Activated CD8-positive, alpha-beta memory T cell treated with anti-CD3 and anti-CD28 coated beads, Interleukin-2, amount 50 U/mL, for 1 hour (primary cell): ENCODE data around the gene UGT1A6.

ENCODE experiments used
- DNase-seq: peaks from one replicate; pipeline ENCODE4 v3.0.0-alpha.2; 2020; ENCODE audit errors: extremely low read depth

UGT1A6 gene

DNA sequence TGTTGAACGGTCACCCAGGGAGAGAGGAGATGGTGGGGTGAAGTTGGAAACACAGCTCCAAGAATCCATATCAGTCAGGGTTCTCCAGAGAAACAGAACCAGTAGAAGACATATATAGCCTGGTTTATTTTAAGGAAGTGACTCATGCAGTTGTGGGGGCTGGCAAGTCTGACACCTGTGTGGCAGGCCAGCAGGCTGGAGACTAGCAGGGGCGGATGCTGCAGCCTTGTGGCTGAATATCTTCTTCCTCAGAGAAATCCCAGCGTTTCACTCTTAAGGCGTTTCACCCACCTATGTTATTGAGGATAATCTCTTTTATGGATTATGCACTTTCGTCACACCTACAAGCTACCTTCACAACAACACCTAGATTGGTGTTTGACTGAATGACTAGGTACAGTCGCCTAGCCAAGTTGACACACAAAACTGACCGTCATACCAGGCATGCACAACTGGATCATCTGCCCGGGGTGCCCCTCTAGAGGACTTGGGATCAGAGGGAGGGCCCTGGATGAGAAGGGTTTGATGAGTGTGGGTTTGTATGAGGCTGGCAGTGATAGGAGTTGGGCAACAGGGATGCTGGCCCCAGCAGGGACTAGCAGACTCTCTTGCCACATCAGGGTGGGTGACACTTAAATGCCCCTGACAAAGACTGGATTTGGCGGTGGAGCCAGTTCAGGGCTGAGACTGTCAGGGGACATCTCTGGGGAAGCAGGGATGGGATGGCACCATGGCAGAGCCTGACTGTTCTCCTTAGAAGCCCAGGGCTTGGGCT is 108.9 kb downstream of the UGT1A6 start:
- DNase-seq: no peak

DNA sequence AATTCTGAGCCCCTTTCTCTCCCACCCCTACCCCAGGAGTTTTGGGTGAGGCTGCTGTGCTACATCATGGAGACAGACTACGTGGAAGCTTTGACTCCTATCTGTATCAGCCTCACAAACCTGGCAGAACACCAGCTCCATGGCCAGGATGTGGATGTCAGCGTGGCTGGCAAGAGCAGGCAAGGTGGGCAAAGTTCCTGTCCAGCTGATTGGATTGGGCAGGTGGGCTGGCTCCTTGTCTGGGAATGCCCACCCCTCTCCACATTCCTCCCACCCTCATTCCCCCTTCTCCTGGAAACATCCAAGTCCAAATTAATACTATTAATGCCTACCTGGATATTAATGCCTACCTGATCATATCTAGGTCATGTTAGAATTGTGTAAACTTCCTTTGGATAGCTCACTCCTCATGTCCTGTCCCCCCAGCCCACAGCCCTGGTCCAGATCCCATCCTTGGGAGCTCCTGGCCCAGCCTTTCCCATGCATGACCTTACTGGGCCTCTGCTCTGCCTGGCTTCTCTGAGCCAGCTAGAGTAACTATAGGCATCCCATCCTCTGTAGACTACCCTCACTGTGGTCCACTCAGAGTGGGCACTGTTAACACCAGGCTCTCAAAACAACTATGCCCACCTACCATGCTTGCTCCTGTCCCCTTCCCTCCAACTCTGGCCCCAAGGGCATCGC is 109.6 kb downstream of the UGT1A6 start:
- DNase-seq: no peak

DNA sequence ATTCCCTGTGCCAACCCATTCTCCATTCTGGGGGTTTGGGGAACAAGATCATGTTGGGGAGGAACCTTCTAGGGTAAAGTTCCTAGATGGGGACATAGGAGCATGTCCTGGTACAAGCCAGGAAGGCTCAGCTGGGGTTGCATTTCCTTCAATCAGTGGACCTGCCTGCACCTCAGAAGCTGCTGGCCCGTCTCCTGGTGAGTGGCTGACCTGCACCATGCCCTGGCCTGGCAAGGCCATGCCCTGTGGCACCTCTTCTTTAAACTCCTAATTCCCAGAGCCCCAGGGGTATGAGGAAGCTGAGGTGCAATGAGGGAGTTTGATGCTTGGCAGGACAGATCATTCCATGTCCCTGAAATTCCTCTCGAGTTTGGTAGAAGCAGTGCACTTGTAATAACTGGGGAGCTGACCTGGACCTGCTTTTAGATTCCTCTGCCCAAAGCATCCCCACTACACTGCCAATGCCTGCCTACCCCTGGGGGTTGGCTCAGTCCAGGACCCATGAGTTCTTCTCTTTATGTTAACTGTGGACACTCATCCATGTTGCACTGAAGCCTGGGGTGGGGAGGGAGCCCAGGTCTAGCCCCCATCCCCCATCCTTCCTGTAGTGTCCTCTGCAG is 110.7 kb downstream of the UGT1A6 start:
- DNase-seq: no peak

DNA sequence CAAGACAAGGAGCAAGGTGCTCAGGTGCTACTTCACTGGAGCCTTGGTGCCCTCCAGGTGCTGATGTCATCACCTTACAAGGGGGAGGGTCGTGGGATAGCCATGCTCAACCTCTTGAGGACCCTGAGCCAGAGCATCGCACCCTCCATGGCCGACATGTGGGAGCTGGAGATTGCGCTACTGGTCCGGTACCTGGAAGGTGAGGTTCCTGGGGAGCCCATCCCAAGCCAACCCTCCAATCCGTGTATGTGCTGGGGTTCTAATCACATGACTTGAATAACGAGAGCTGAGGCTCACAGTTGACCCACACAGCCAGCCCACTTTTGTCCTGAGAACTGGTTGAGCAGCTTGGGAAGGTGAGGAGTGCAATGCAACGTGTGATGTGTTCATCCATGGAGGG is 111.3 kb downstream of the UGT1A6 start:
- no peak for DNase-seq

DNA sequence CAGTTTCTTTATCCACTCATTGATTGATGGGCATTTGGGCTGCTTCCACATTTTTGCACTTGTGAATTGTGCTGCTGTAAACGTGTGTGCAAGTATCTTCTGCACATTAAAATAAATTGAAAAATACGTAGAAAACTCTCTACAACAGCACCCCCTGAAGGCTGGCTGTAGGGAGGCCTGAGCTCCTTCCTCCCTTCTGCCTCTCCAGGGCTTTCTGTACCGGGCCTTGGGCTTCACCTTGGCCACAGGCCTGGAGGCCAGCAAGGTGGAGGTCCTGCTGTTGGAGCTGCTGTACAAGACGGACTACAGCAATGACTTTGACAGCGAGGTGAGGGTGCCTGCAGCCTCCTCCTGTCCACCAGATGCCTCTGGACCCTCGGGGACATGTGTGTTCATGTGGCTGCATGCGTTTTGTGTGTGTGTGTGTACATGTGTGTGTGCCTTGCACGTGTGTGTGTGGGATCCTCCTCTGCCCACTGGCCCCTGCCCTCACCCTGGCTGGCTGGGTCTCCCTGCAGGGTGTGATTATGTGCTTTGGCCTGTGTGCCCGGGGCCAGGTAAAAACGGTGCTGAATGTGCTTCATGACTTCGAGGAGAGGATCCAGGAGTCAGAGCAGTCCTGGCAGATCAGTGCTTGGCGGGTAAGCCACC is 114.7 kb downstream of the UGT1A6 start:
- DNase-seq: no peak

DNA sequence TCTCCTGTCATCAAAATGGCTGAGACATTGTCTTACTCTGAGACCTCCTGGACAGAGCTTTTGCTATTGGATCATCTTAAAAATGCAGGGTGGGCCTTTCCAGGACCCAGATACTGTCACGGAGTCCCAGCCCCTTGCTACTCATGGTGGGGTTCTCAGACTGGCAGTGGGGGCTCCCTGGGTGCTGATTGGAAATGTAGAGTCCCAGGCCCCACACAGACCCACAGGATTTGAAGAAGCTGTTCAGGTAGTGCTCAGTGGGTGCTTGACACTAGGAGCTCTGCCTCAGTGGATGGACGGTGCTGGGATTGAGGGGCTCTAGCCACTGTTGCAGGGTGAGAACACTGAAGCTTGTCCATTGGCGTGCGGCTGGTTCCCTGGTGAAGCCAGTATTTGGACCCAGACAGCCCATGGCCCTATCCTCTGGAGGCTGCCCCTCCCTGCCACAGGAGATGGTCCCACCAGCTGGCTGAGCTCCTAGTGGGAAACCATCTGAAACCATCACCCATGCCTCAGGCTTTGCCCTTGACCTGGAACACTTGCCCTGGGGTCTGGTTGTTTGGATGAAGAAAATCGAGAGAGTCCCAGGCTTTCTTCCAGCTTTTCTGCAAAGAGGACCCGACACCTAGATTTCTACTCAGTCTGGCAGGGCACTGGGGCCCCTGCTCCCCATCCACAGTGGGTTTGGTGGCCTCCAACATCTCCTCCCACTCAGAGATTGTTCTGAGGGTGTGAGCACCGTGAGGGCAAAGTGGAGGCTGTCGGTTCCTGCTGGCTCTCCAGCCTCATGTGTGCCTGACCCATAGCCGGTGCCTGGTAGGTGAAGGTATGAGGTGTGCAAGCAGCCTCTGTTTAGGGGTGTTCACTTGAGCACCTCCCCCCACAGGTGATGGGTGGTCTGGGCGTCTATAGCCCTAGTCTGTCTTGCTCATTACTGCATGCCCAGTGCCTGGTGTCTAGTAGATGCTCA is 115.6 kb downstream of the UGT1A6 start:
- no peak for DNase-seq

DNA sequence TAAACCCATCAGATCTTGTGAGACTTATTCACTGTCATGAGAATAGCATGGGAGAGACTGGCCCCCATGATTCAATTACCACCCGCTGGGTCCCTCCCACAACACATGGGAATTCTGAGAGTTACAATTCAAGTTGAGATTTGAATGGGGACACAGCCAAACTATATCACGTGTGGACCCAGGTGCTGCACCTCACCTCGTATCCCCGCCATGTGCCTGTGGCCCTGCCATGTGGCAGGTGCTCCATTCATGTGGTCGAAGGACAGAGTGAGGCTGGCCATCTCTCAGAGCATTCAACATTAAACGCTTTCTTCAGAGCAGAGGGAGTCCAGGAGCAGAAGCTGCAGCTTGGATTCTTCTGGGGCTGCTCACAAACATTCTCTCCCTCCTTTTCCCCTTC is 117.7 kb downstream of the UGT1A6 start:
- no peak for DNase-seq

DNA sequence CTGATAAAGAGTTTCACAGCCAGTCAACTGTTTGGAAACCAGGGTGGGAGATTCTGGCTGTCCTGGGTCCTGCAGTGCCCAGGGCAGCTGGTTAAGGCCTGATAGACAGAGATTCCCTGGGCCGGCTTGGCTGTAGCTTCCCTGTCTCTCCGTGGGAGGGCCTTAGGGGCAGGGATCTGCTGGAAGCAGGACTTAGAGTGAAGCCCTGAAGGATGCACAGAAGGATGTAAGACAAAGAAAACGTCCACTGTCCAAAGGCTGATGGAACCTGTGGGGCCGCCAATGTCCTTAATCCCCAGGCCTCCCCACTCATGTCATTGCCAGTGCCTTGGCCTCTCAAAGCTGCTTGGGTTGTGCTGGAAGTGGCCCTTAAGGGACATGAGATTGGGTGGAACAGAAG is 118.4 kb downstream of the UGT1A6 start:
- no peak for DNase-seq

DNA sequence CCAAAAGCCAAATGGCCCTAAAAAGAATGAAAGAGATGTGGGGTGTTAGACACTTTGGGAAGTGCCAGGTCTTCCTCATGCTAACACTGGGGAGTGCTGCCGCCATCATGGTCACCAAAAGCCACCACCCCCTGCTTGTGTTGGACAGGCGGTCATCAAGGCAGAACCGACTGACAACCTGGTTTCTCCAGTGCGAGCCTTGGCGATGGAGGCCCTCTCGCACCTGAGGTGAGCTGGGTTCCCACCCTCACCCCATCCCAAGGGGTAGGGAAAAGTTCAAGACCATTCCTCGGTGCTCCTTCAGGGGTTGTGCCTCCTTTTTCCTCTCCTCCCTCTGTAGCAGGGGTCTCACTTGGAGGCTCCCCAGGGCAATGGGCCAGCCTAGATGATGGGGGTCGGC is 119.0 kb downstream of the UGT1A6 start:
- DNase-seq: no peak

DNA sequence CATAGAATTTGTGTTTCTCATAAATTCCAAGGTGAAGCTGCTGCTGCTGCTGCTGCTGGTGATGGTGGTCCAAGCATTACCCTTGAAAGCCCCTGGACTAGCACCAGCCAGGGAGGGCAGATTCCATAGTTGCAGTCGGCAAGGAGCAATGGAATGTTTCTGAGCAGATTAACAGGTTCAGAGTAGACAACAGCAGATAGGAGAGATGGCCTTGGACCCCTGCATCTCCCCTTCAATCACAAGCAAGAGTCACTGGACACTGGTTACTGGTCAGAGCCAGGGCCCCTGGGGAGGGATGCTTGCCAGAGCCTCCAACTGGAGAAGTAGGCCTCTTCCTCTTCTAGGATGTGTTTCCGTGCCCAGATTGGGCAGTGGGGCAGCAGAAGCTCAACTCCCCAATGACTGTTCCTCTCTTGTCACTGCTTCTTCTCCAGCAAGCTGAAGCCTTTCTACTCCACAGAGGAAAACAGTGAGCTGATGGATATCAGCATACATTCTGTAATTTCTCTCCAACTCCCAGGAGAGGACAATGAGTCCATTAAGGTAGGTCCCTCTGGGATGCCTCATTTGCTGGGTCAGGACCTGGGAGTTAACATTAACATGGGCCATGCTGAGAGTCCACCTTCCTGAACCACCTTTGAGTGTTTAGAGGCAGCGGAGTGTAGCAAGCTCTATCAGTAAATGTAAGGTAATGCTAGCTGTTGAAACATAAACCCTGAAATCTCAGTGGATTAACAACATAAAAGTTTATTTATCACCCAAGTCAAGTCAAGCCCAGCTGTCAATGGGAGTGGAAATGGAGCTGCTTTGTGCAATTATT is 120.8 kb downstream of the UGT1A6 start:
- no peak for DNase-seq

DNA sequence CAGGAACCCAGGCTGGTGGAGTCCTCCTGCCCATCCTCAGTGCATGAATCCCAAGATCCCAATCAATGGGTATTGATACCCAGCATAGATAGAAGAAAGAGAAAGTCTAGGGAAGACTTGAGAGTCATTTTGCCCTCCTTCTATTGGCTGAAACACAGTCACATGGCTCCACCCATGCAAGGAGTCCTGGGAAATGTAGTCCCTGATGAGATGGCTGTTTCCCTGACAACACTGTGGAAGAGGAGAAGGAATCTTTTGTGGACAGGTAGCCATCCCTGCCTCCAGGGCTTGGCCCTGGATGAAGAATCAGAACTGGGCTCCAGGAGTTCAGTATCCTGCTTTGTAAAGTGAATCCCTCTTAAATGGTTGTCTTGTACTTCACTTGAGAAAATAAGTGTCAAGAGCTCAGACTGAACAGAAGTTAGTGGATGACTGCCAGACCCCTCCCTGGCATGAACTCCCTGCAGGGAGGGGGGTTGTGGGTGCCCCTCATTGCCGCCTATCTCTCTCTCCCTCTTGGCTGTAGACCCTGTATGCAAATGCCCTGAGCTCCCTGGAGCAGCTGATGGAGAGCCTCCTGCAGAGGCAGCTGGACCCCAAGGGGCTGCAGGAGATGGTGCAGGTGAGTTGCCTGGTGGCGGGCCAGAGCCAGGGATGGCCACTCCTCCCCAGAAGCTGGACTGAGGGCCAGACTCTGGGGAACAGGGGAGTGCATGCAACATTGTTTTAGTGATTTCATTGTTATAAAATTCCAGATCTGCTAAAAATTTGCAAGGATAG is 121.6 kb downstream of the UGT1A6 start:
- no peak for DNase-seq

DNA sequence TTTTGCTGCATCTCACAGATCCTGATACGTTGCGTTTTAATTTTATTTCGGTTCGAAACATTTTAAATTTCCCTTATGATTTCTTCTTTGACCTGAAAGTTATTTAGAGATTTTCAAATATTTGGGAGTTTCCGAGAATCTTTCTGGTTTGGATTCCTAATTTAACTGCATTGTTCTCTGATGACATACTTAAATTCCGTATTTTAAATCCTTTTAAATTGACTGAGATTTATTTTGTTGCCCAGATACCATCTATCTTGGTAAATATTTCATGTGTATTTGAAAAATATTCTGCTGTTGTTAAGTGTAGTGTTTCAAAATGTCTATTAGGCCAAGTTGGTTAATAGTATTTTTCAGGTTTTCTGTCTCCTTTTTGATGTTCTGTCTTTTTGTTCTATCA is 123.2 kb downstream of the UGT1A6 start:
- no peak for DNase-seq

DNA sequence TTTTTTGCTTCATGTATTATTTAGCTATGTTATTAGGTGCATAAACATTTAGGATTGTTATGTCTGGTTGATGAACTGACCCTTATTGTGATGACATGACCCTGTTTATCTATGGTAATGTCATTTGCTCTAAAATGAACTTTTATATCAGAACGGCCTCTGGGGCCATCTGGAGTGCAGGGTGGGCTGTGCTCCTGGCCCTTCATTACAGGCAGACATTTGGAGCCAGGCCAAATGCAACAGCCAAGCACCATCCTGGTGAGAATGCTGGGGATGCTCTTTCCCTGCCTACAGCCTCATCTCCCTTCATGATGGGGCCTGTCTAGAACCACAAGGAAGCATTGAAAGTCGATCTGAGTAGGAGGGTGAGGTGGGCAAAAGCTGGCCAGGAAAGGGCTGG is 123.6 kb downstream of the UGT1A6 start:
- DNase-seq: no peak

DNA sequence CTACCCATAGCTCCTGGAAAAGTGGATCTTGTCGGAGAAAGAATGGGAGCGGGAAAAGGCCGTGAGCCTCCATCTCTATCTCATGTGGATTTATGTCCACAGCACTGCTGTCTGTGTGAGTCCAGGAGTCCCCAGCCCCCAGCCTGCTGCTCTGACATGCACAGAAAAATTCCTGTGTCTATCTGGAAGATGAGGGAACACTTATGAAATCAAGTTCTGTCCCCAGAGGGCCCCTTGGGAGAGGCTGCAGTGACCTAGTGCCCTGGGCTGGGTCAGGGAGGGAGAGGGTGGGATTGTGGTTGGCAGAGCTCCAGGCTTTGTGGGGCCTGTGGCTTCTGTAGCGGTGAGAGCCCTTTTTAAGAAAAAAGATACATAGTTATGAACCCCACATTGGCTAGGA is 124.1 kb downstream of the UGT1A6 start:
- DNase-seq: no peak

DNA sequence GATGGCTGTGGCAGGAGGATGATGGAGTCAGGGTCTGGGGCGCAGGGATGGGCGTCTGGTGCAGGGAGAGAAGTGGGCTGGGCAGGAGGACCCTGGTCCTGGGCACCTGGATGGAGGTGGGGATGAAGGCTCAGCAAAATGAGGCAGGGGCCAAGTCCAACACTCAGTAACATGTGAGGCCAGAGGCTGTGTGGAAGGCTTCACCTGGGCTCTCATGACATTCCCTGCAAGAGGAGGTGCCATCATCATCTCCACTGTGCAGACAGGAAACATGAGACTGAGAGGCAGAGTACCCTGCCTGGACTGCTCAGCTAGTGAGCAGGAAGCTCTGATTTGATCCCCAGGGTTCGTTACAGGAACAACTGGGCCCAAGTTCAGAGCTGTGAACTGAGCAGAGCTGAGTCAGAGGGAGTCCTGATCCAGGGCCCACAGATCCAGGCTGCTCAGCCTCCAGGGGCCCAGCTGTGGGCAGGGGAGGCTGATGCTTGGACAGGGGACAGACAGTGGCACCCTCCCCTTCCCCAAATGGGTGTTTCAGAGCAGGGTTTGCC is 124.7 kb downstream of the UGT1A6 start:
- no peak for DNase-seq

DNA sequence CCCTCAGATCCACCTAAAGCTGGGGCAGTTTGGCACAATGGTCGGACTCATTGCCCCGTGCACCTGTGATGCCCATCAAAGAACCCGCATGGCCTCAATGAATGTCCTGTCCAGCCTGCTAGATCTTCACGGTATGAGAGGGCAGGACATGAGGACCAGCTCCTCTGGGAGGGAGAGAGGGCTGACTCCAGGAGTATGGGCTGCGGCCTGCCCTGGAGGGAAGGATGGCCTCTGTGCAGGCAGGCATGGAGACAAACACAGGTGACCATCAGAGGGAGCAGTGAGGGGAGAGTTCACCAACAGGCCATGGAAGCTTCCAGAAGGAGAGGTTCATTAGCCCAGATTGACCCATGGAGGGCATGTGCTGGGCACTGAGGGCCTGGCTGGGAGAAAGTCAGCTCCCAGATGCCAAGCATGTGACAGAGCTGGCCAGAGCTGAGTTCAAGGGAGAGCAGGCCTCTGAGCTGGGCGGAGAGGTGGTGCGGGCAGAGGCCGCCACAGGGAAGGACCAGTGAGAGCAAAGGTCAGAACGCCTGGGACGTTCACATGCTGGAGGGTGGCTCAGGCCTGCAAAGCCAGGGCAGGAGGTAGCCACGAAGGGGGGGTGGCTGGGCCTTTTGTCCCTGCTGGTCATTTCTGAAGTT is 125.4 kb downstream of the UGT1A6 start:
- DNase-seq: no peak

DNA sequence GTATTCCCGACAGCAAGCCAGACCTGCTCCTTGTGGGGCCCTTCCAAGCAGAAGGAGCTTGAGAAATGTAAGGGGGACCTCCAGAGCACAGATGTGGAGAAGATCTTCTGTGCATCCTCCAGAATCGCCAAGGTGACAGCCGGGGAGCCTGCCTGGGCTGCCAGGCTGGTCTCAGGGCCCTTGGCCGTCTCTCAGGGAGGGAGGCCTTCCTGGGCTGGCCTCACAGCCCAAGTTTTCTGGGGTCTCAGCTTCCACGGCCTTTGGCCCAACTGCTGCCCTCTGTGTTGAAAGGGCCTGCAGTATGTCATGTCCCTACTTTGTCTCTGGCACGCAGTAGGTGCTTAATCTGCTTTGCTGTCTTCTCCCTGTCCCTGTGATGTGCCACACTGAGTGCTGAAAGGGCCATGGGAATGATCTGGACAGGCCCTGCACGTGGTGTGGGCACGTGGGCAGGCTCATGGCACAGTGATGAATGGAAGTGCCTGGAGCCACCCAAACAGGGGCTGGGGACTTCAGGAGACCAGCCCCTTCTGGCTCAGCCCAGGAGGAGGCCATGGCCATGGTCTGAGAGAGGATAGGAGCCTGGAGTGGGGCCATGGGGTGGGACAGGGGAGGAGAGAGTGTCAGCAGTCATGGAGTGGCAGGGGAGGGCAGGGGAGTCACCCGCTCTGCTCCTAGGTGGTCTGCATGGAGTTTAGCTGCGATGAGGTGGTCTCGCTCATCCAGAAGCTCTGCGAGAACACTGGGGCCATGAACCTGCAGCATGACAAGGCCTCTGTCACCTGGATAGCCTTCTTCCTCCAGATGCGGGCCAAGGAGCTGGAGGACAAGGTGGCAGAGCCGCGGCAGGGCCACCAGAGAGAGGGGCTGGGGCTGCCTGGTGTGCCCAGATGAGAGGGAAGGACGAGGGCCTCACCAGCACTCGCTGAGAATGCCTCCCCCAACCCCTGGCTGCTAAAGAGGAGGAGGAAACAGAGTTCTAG is 126.2 kb downstream of the UGT1A6 start:
- no peak for DNase-seq
